SK-N-SH (cell line): ENCODE measurements around the gene GDPD5. TPM values are rescaled to one million over a fixed set of nuclear protein-coding genes. Genes with fewer than 3 reads are reported as not detected.

ENCODE experiments used
- CTCF ChIA-PET: fragments of 300-600, 350-600 bp; formaldehyde crosslinking; extraction: SDS; loops from one replicate; lab custom pipeline; 2021; lab: Yijun Ruan, JAX
- POLR2A ChIA-PET: fragments of 350-600 bp; sonication (Branson Sonifier 250); formaldehyde crosslinking; extraction: SDS; loops from one replicate; lab custom pipeline; 2020; ENCODE audit warnings: antibody characterized with exemption, inconsistent platforms; lab: Yijun Ruan, JAX
- DNase-seq: peaks from one replicate; pipeline ENCODE4 v3.0.0; 2012
- H2AFZ ChIP-seq: fragments of 200-600 bp; sonication (generic); 2 replicates; pipeline ENCODE4 v1.8.1; 2016; ENCODE audit warnings: antibody characterized with exemption, mild to moderate bottlenecking, low read depth
- H3F3A ChIP-seq: fragments of 200-600 bp; sonication (generic); replicated peaks from 2 replicates; pipeline ENCODE3; 2016; ENCODE audit warnings: antibody characterized with exemption, mild to moderate bottlenecking; ENCODE audit not compliant: insufficient read depth
- H3K27ac ChIP-seq, 2 experiments: fragments of 200-500 bp in 1 of 2; fragments of 200-600 bp in 1 of 2; sonication (Bioruptor generic) in 1 of 2; sonication (generic), shearing (Covaris generic) in 1 of 2; 2 replicates each; pipeline versions ENCODE4 v1.5.1 to v1.6.1; 2014 to 2016; ENCODE audit warnings: low read depth in 2 of 2, inconsistent platforms in 1 of 2, low read length in 1 of 2, mild to moderate bottlenecking in 1 of 2, mixed read lengths in 1 of 2
- H3K27me3 ChIP-seq: fragments of 200-600 bp; sonication (generic), shearing (Covaris generic); 2 replicates; pipeline ENCODE4 v1.6.1; 2016; ENCODE audit warnings: mixed run types; ENCODE audit not compliant: insufficient read depth
- H3K36me3 ChIP-seq, 2 experiments: fragments of 200-500 bp in 1 of 2; fragments of 200-600 bp in 1 of 2; sonication (Bioruptor generic) in 1 of 2; sonication (generic) in 1 of 2; replicated peaks in 1 of 2; 2 replicates each; pipeline versions ENCODE3 to v1.5.1; 2014 to 2016; ENCODE audit warnings: low read length in 1 of 2, mild to moderate bottlenecking in 1 of 2; ENCODE audit not compliant: insufficient read depth in 2 of 2, control insufficient read depth in 1 of 2
- H3K4me1 ChIP-seq, 2 experiments: fragments of 200-500 bp in 1 of 2; fragments of 200-600 bp in 1 of 2; sonication (Bioruptor generic) in 1 of 2; sonication (generic), shearing (Covaris generic) in 1 of 2; 2 replicates each; pipeline versions ENCODE4 v1.5.1 to v1.6.1; 2014 to 2016; ENCODE audit warnings: low read depth in 1 of 2, low read length in 1 of 2, mixed run types in 1 of 2; ENCODE audit not compliant: insufficient read depth in 2 of 2, control insufficient read depth in 1 of 2
- H3K4me2 ChIP-seq: fragments of 200-600 bp; sonication (generic), shearing (Covaris generic); 2 replicates; pipeline ENCODE4 v1.6.1; 2017; ENCODE audit warnings: mixed run types
- H3K4me3 ChIP-seq, 2 experiments: fragments of 200-500 bp in 1 of 2; fragments of 200-600 bp in 1 of 2; sonication (Bioruptor generic) in 1 of 2; sonication (generic), shearing (Covaris generic) in 1 of 2; 2 replicates each; pipeline versions ENCODE4 v1.5.1 to v1.8.1; 2014 to 2016; ENCODE audit warnings: low read depth in 2 of 2, inconsistent platforms in 1 of 2, low read length in 1 of 2, mild to moderate bottlenecking in 1 of 2, mixed read lengths in 1 of 2, moderate library complexity in 1 of 2
- H3K79me2 ChIP-seq: fragments of 200-600 bp; sonication (generic); 2 replicates; pipeline ENCODE4 v1.8.1; 2017; ENCODE audit warnings: mild to moderate bottlenecking; ENCODE audit not compliant: insufficient read depth
- H3K9ac ChIP-seq: fragments of 200-600 bp; sonication (generic); 2 replicates; pipeline ENCODE4 v1.6.1; 2017; ENCODE audit warnings: mixed run types
- H3K9me2 ChIP-seq: fragments of 200-600 bp; sonication (generic); 2 replicates; pipeline ENCODE4 v1.6.1; 2017; ENCODE audit warnings: mixed run types
- H3K9me3 ChIP-seq: fragments of 200-600 bp; sonication (generic); 2 replicates; pipeline ENCODE4 v1.6.1; 2017; ENCODE audit warnings: mixed run types, mild to moderate bottlenecking, moderate library complexity
- H4K20me1 ChIP-seq: fragments of 200-600 bp; sonication (generic); 2 replicates; pipeline ENCODE4 v1.6.1; 2017; ENCODE audit warnings: mild to moderate bottlenecking, mixed run types; ENCODE audit not compliant: insufficient read depth
- EP300 ChIP-seq, 2 experiments: IDR thresholded peaks; 2 replicates each; pipeline versions ENCODE4 v1.4.0 to v1.6.1; 2012; ENCODE audit warnings: borderline replicate concordance in 1 of 2, low read depth in 1 of 2, low read length in 1 of 2
- EZH2phosphoT487 ChIP-seq: fragments of 200-600 bp; sonication (generic); IDR thresholded peaks from 2 replicates; pipeline ENCODE4 v1.6.1; 2017; ENCODE audit warnings: low read depth, mixed run types, mild to moderate bottlenecking, antibody characterized with exemption, moderate library complexity, borderline replicate concordance
- GABPA ChIP-seq: IDR thresholded peaks from 2 replicates; pipeline ENCODE4 v1.4.0; 2012; ENCODE audit warnings: low read depth, mild to moderate bottlenecking
- GATA2 ChIP-seq: sonication (generic); formaldehyde crosslinking; IDR thresholded peaks from 2 replicates; pipeline ENCODE4 v1.5.0; 2020; ENCODE audit warnings: mild to moderate bottlenecking, missing genetic modification reagents
- NFIC ChIP-seq: IDR thresholded peaks from 2 replicates; pipeline ENCODE4 v1.4.0; 2012; ENCODE audit warnings: borderline replicate concordance
- NRF1 ChIP-seq: IDR thresholded peaks from 2 replicates; pipeline ENCODE4 v1.6.1; 2012; ENCODE audit warnings: low read depth, mild to moderate bottlenecking, low read length
- POLR2AphosphoS5 ChIP-seq: IDR thresholded peaks from 2 replicates; pipeline ENCODE4 v1.6.1; 2012; ENCODE audit warnings: low read depth, low read length
- RCOR1 ChIP-seq: fragments of 150-350 bp; IDR thresholded peaks from 2 replicates; pipeline ENCODE4 v1.6.1; 2017; ENCODE audit warnings: antibody characterized with exemption, low read length
- REST ChIP-seq: IDR thresholded peaks from 2 replicates; pipeline ENCODE4 v1.6.1; 2012; ENCODE audit warnings: mild to moderate bottlenecking, low read depth, low read length, moderate library complexity
- RFX5 ChIP-seq: IDR thresholded peaks from 2 replicates; pipeline ENCODE4 v1.6.1; 2012; ENCODE audit warnings: mild to moderate bottlenecking, improper control_type of control experiment, low read length
- RXRA ChIP-seq: IDR thresholded peaks from 2 replicates; pipeline ENCODE4 v1.4.0; 2012; ENCODE audit warnings: low read depth, mild to moderate bottlenecking, borderline replicate concordance
- SIN3A ChIP-seq: IDR thresholded peaks from 2 replicates; pipeline ENCODE4 v1.6.1; 2012; ENCODE audit warnings: low read depth, mild to moderate bottlenecking, low read length, moderate library complexity, borderline replicate concordance
- TCF12 ChIP-seq: IDR thresholded peaks from 2 replicates; pipeline ENCODE4 v1.4.0; 2012
- USF2 ChIP-seq: fragments of 150-350 bp; IDR thresholded peaks from 2 replicates; pipeline ENCODE4 v1.6.1; 2017; ENCODE audit warnings: antibody characterized with exemption, low read length, low read depth, borderline replicate concordance
- WGBS: methylation state at CpG from one replicate; pipeline ENCODE4 v1.1.6; 2017; ENCODE audit warnings: low lambda C conversion rate; 5-methylcytosine and 5-hydroxymethylcytosine counted together
- polyA plus RNA-seq, 3 experiments: library from polyadenylated mRNA; depleted of rRNA; stranded (reverse); fragments of >200 nt; gene quantifications; 2 replicates each; pipeline ENCODE4 v1.2.3, GENCODE V29; 2012
- TF ChIP-seq, protein P1 (sequence below): IDR thresholded peaks from 2 replicates; pipeline ENCODE4; 2012
- TF ChIP-seq, protein P2 (sequence below): IDR thresholded peaks from 2 replicates; pipeline ENCODE4 v1.4.0; 2012; ENCODE audit warnings: low read depth

Gene GDPD5
- polyA plus RNA-seq, 1 of the 3 experiments (the other 2 are of a cell fraction) = 2.2 TPM

GRCh38 chr11:75428989-75429640 lies 96.6 kb downstream of the GDPD5 start:
- no peaks in the 10 kb centered on the region for H3K9me2 ChIP-seq
- no peak for DNase-seq
- peak overlapping the region in 1 of 2 experiments; percentile 54; a peak in 1 of 4 replicates for H3K4me3 ChIP-seq
- H4K20me1 ChIP-seq = no peaks in the 10 kb centered on the region
- H3K36me3 ChIP-seq = no peaks in the 10 kb centered on the region
- H3F3A ChIP-seq = peaks cover 4% of the 10 kb centered on the region
- H3K27me3 ChIP-seq = peaks cover 9% of the 10 kb centered on the region
- peak overlapping the region; percentile 80 for H3K4me2 ChIP-seq
- no peaks in the 10 kb centered on the region for H3K79me2 ChIP-seq
- H3K9me3 ChIP-seq = no peaks in the 10 kb centered on the region
- ChIA-PET POLR2A (interaction anchor here (0.6 to 0.8 kb wide), 2 partner anchors 8 to 96 kb away, joined by 3 to 5 read pairs; partner anchors contain the start of gene GDPD5), CTCF (interaction anchor here (0.5 to 9.0 kb wide), 12 partner anchors 12 to 907 kb away, joined by 3 to 54 read pairs (median 4); no protein-coding TSS in a partner anchor)
- no peak overlapping the region; the same call in 1 of the 2 replicates for H2AFZ ChIP-seq
- H3K9ac ChIP-seq = no peak overlapping the region
- no peak overlapping the region for H3K27ac ChIP-seq
- TF ChIP-seq, protein P1, sequence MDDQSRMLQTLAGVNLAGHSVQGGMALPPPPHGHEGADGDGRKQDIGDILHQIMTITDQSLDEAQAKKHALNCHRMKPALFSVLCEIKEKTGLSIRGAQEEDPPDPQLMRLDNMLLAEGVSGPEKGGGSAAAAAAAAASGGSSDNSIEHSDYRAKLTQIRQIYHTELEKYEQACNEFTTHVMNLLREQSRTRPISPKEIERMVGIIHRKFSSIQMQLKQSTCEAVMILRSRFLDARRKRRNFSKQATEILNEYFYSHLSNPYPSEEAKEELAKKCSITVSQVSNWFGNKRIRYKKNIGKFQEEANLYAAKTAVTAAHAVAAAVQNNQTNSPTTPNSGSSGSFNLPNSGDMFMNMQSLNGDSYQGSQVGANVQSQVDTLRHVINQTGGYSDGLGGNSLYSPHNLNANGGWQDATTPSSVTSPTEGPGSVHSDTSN = no peak
- TF ChIP-seq NFIC (no peak), RXRA (no peak), GABPA (no peak), NRF1 (no peak), EP300 (IDR thresholded peaks at IDR 0.05; ENCODE audit: borderline replicate concordance in 1 of 2, low read depth in 1 of 2, low read length in 1 of 2) (no peak)
- 96% methylated on average over 16 of the region's 16 CpGs for WGBS
- H3K4me1 ChIP-seq = peaks cover 0 to 21% of the 10 kb centered on the region in 2 experiments; a peak in 1 of 4 replicates

- H3K4me1 ChIP-seq = peaks cover 0 to 21% of the 10 kb centered on the region in 2 experiments; a peak in 1 of 4 replicates
- H2AFZ ChIP-seq = peak overlapping the region; percentile 48
- peak overlapping the region in 1 of 2 experiments; percentile 53; a peak in 1 of 4 replicates for H3K27ac ChIP-seq
- H4K20me1 ChIP-seq = no peaks in the 10 kb centered on the region
- peak overlapping the region; percentile 54 to 55; a peak in 3 of 4 replicates for H3K4me3 ChIP-seq
- H3K9ac ChIP-seq = no peak overlapping the region
- 22% methylated on average over 14 of the region's 32 CpGs for WGBS
- H3K79me2 ChIP-seq = no peaks in the 10 kb centered on the region
- peaks cover 9% of the 10 kb centered on the region for H3K27me3 ChIP-seq
- peaks cover 4% of the 10 kb centered on the region for H3F3A ChIP-seq
- H3K4me2 ChIP-seq = peak overlapping the region; percentile 80
- no peaks in the 10 kb centered on the region for H3K9me3 ChIP-seq
- ChIA-PET CTCF (interaction anchor here (0.5 to 6.2 kb wide), 7 partner anchors 12 to 908 kb away, joined by 3 to 41 read pairs (median 3); no protein-coding TSS in a partner anchor), POLR2A (interaction anchor here (0.6 to 1.3 kb wide), 9 partner anchors 9 to 204 kb away, joined by 3 to 5 read pairs (median 3); partner anchors contain the start of gene GDPD5)
- DNase-seq = peak; percentile 99
- H3K36me3 ChIP-seq = no peaks in the 10 kb centered on the region
- H3K9me2 ChIP-seq = no peaks in the 10 kb centered on the region
- TF ChIP-seq RCOR1 (no peak), EP300 (IDR thresholded peaks at IDR 0.05; ENCODE audit: borderline replicate concordance in 1 of 2, low read depth in 1 of 2, low read length in 1 of 2) (no peak), POLR2AphosphoS5 (peak; percentile 74), EZH2phosphoT487 (no peak), RFX5 (peak; percentile 47; the same call in 1 of the 2 replicates), TCF12 (no peak), REST (no peak), SIN3A (peak; percentile 45; the same call in 1 of the 2 replicates), USF2 (no peak), GATA2 (no peak)
- TF ChIP-seq, protein P2, sequence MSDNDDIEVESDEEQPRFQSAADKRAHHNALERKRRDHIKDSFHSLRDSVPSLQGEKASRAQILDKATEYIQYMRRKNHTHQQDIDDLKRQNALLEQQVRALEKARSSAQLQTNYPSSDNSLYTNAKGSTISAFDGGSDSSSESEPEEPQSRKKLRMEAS = peak; percentile 72
- TF ChIP-seq, protein P1 = no peak
Measured at GRCh38 chr11:75428281-75428724, 97.4 kb downstream of the GDPD5 start.
